ENCODE data around the gene ARL13A. TPM values are rescaled to one million over a fixed set of nuclear protein-coding genes. Genes with fewer than 3 reads are reported as not detected.
"Not testable (repeated sequence)": the region's sequence is repeated elsewhere in the genome, so short reads cannot be mapped to it uniquely, and the experiment has no call there.

ARL13A gene
- under 1 TPM; 0.17 to 0.42 (median 0.33) TPM for polyA plus RNA-seq (ENCODE audit: insufficient read length in 3 of 3)
- long read RNA-seq, donor 1, result 0 reads
- long read RNA-seq, donor 2, result 0 reads
- long read RNA-seq, donor 3, result 0 reads
- long read RNA-seq, donor 4, result 0 reads
- long read RNA-seq, donor 5, result 0 reads
- long read RNA-seq, donor 6, result 0 reads
- long read RNA-seq, donor 7, partial matches to known transcripts, result 13 of 13 reads
- long read RNA-seq, donor 7, other reads (novel, unspliced or antisense), result 0 of 13 reads
- long read RNA-seq, donor 8, result 0 reads
- long read RNA-seq, donor 9, result 0 reads
- long read RNA-seq, donor 10, result 0 reads
- long read RNA-seq, donor 11, result 0 reads
- long read RNA-seq, donor 12, result 0 reads
- long read RNA-seq, donor 13, result 0 reads
- long read RNA-seq, donor 14, result 0 reads
- long read RNA-seq, donor 15, result 0 reads
- long read RNA-seq, donor 16, result 0 reads

GRCh38 chrX:100969408-100969807, at the start of gene ARL13A:
TSS of gene ARL13A (plus strand) at chrX:100969708. CDS start at chrX:100973690, 3,982 bp downstream.
- no peak for DNase-seq

- DNase-seq, result no peak
Measured at GRCh38 chrX:100924375-100924774, 45.1 kb upstream of the ARL13A start.

DNA sequence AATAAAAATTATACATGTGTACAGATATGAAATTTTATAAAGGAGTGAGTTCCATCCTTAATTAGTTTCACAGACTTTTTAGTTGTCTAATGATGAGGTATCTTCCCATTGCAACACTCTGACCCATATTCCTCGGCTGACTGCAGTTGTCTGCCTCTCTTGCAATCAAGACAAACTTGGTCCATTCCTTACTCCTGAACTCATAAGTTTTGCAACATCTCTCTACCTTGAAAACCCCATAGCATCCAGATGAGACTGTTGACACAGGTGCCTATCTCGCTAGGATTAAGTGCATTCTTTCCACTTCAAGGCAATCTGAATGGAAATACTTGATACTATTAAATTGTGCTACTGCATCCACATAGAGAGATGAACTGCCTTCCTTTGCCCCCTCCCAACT, 43.1 kb upstream of the ARL13A start:
- no peak for DNase-seq

- peak; percentile 33 for DNase-seq
Measured at GRCh38 chrX:100928660-100929613, 40.6 kb upstream of the ARL13A start, which contains the start of gene XKRX. TSS of gene XKRX (minus strand) at chrX:100928917. CDS start at chrX:100928304, 613 bp downstream.

DNA sequence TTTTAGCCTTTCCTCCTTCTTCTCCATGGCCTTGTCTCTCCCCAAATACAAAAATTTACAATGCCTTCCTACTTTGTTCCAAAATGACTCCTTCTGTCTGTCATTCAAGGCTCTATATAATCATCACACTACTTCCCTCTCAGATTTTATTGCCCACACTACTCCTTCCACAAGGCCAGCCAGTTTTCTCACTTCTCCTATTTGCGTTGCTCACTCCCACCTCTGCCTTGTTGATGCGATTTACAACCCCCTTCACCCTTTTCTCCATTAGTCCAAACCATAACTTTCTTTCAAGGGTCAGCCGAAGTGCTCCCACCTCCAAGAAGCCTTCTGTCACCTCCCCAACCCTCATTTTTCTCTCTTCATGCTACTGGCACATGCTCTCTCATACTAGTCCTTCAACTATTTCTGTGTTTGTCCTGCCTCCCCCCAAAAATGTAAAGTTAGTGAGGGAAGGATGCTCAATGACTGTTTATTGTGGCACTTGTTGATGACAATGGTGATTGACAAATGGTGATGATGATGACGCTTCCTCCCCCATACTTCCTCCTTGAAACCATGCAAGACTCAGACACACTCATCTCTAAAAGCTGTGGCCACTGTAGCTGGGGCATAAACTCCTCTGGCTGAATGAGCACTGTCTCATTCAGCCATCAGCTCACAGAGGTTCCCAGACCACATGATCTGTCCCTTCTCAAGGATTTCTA, 38.1 kb upstream of the ARL13A start:
- DNase-seq, result no peak

DNA sequence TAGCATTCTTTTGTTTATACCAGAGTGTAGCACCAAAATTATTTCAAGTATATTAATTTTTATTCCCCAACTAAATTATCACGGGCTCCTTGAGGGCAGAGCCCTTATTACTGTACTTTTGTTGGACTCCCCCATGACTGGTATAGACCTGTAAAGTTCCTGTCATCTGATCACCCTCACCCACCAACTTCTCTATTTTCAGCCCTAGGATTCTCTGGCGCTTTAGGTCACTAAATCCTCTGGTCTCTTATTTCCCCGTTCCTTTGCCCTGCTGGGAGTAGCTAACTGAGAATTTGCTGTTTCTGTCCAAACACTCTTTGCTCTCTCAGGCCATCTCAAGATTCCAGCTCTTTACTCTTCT, 37.6 kb upstream of the ARL13A start:
- no peak for DNase-seq

- no peak for DNase-seq
Measured at GRCh38 chrX:100935767-100936166, 33.7 kb upstream of the ARL13A start.

DNA sequence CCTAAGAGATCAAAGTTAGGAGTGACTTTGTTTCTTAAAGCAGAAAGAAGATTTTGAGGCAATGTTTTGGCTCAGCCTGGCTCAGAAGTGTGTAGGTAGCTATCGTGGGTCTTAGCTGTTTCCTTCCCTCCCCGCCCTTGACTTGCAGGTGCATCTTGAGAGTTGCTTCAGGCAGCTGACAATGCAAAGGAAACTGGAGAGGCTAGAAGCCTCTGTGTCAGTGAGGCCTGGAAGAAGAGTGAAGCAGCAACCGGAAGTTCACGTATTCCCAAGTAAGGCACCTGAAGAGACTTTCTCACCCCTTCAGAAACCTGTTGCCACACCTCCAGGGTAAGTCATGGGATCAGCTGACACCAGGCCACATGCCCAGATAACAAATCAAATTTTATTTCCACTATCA, 30.2 kb upstream of the ARL13A start:
- DNase-seq, result no peak

DNA sequence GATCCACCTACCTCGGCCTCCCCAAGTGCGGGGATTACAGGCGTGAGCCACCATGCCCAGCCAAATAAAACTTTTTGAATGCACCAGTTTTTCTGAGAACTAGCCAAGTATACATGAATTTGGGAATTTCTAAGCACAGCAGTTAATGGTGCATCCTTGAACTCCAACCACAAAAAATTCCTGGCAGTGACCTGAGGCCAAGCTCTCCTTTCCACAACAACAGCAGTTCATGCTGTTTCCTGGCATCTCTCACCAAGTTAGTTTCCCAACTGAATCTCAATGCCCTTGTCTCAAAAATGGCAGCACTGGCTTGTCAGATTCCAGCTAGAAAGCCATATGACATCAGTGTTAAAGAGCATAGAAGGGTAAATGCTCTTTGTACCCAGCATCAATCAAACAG, 24.9 kb upstream of the ARL13A start:
- no peak for DNase-seq

GRCh38 chrX:100946299-100946927, 23.1 kb upstream of the ARL13A start:
- no peak for DNase-seq

DNA sequence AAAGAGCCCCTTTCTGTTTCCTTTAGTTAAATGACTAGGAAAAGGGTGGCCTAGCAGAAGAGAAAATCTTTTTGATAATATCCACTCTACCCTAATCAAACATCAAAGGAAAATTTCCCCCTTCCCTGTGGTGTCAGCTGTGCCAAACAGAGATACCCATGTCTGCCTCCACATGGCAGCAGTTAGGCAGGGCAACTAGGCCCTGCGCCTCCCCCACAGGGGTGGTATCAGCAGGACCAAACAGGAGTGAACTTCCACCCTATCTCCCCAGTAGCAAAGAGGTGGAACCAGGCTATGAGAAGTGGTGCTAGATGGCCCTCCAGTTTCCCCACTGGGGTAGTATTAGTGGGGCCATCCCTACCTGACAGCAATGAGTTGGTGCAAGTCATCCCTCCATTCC, 21.0 kb upstream of the ARL13A start:
- DNase-seq, result no peak

DNA sequence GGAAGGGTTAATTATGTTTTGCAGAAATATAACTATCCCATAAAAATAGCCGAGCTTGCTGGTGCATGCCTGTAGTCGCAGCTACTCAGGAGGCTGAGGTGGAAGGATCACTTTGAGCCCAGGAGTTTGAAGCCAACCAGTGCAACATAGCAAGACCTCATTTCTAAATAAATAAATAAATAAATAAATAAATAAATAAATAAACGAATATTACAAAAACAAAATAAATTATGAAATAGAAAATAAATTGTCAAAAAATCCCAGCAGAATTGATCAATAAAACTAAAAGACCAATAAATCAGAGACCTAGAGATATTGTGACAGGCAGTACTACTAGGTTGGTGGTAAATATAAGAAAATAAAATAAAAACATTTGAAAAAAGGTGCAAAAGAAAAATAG, 6.7 kb upstream of the ARL13A start:
- no peak for DNase-seq

- no peak for DNase-seq
Measured at GRCh38 chrX:100964362-100964761, 5.1 kb upstream of the ARL13A start.

- no peak for DNase-seq
Measured at GRCh38 chrX:100969936-100970335, 428 bp downstream of the ARL13A start.

- no peak for DNase-seq
Measured at GRCh38 chrX:100973411-100973810, 3.9 kb downstream of the ARL13A start.

- DNase-seq, result no peak
Measured at GRCh38 chrX:100975212-100975611, 5.7 kb downstream of the ARL13A start.

DNA sequence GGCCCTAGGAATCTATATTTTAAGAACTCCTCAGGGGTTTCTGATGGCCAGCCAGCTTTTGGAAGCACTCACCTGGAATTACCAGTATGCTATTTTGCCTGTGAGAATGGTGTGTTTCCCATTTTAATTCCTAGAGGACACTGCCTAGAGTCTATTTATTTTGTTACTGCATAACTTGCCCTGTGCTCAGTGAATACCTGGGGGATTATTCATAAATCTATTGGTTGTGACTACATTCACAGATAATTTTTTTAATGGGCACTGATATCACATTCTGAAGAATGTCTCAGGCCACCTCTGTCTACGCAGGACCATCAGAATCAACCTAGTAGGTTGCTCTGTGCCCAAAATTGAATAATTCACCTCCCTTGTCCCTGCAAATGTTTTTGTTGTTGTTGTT, 6.7 kb downstream of the ARL13A start:
- no peak for DNase-seq

- DNase-seq, result no peak
Measured at GRCh38 chrX:100979881-100980607, 10.5 kb downstream of the ARL13A start.

- DNase-seq, result no peak
Measured at GRCh38 chrX:100980608-100981497, 11.3 kb downstream of the ARL13A start.

DNA sequence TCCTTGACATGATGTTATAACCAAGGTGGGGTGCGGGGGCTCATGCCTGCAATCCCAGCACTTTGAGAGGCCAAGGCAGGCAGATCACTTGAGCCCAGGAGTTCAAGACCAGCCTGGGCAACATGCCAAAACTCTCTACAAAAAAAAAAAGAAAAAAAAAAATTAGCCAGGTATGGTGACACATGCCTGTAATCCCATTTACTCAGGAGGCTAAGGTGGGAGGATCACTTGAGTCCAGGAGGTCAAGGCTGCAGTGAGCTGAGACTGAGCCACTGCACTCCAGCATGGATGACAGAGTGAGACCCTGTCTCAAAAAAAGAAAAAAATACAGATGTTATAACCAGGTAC, 12.0 kb downstream of the ARL13A start:
- DNase-seq, result not testable (repeated sequence)
